Upper lobe of left lung (tissue), 6 donors: ENCODE measurements around the gene PRELP. TPM values are rescaled to one million over a fixed set of nuclear protein-coding genes. Genes with fewer than 3 reads are reported as not detected.

ENCODE experiments used
- ATAC-seq, 2 donors: fragments of 200-7000 bp; cut with Tn5 transposase; one replicate each; pipeline ENCODE4 v1.9.1; 2022; ENCODE audit warnings: mild to moderate bottlenecking in 2 of 2, moderate library complexity in 2 of 2; ENCODE audit not compliant: low FRiP score in 2 of 2
- DNase-seq, 2 donors: peaks; one replicate each; pipeline ENCODE4 v3.0.0-alpha.2; 2019 to 2020
- H3K27ac ChIP-seq, 4 donors: fragments of 200-600 bp; sonication (generic); one replicate each; pipeline ENCODE4 v1.5.1; 2016 to 2019
- H3K27me3 ChIP-seq, 4 donors: fragments of 200-600 bp; sonication (generic); one replicate each; pipeline ENCODE4 v1.5.1; 2017 to 2019
- H3K36me3 ChIP-seq, 4 donors: fragments of 200-600 bp; sonication (generic); one replicate each; pipeline ENCODE4 v1.5.1; 2016 to 2019
- H3K4me1 ChIP-seq, 4 donors: fragments of 200-600 bp; sonication (generic); one replicate each; pipeline ENCODE4 v1.5.1; 2018 to 2019
- H3K4me3 ChIP-seq, 4 donors: fragments of 200-600 bp; sonication (generic); one replicate each; pipeline ENCODE4 v1.5.1; 2017 to 2019; ENCODE audit warnings: mild to moderate bottlenecking in 2 of 4, moderate library complexity in 1 of 4
- H3K9me3 ChIP-seq, 4 donors: fragments of 200-600 bp; sonication (generic); one replicate each; pipeline ENCODE4 v1.5.1; 2018 to 2019
- EP300 ChIP-seq, 4 donors: sonication (generic); formaldehyde crosslinking; IDR thresholded peaks; one replicate each; pipeline ENCODE4 v1.5.1; 2017; ENCODE audit warnings: antibody characterized with exemption in 4 of 4, control low read depth in 2 of 4
- POLR2A ChIP-seq, 4 donors: fragments of 450-650 bp; IDR thresholded peaks; one replicate each; pipeline ENCODE4 v1.5.1; 2016 to 2017; ENCODE audit warnings: antibody characterized with exemption in 4 of 4, mild to moderate bottlenecking in 2 of 4
- POLR2AphosphoS5 ChIP-seq, 2 donors: sonication (generic); formaldehyde crosslinking; IDR thresholded peaks; one replicate each; pipeline ENCODE4 v1.5.1; 2017; ENCODE audit warnings: antibody characterized with exemption in 2 of 2
- WGBS, 2 donors: methylation state at CpG; one replicate each; pipeline ENCODE4 v1.1.5; 2017 to 2018; 5-methylcytosine and 5-hydroxymethylcytosine counted together
- total RNA-seq, 6 donors: library from RNA; depleted of rRNA in 4 of 6; stranded (reverse); fragments of >200 nt in 4 of 6; gene quantifications; one replicate each; pipeline versions ENCODE4 v1.1.0 to v1.2.1, GENCODE V29; 2016 to 2021
- TF ChIP-seq, protein P1 (sequence below), 6 experiments: fragments of 450-650 bp in 4 of 6; fragments of 200-600 bp in 2 of 6; sonication (generic) in 2 of 6; IDR thresholded peaks; one replicate each; pipeline ENCODE4 v1.5.1; 2016 to 2019; ENCODE audit warnings: antibody characterized with exemption in 6 of 6
- donor health status: DM: no; HTN: no; CAD: no; lungs with moderate emphysema.
- donor health status: DM: no; HTN: yes; CAD: no; lungs with severe emphysema.

Gene PRELP
- total RNA-seq, 6 donors from 2014 or later, result 30.4 to 104 (median 47.3) TPM

DNA sequence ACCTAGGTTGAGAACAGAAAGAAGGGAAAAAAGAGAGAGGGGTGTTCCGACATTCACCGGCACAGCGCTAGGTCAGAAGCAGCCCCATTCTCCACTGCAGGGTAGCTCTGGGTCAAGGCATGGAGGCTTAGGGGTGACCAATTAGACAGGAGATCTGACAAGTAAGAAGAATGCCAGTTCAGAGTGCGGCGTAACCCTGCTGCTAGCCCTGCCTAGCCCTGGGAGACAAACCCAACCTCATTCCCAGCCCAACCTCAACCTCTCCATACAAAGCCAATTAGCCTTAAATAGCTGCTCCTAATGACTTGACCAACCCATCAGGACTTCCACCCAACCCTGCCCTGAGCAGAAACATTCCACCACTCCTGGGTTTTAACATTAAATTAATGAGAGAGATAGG, 3.4 kb downstream of the PRELP start:
- H3K4me3 ChIP-seq, result peak overlapping the region in 3 of 4 donors; percentile 32 to 47 (median 42)
- H3K27ac ChIP-seq, result peak overlapping the region in 3 of 4 donors; percentile 70 to 78 (median 77)
- H3K4me1 ChIP-seq, result peaks cover 7 to 17% (median 12%) of the 10 kb centered on the region in 4 donors
- DNase-seq (no peak), ATAC-seq (no peak)
- peaks cover 0 to 3% (median 0%) of the 10 kb centered on the region in 4 donors for H3K36me3 ChIP-seq
- H3K27me3 ChIP-seq, result no peaks in the 10 kb centered on the region
- TF ChIP-seq POLR2A (IDR thresholded peaks at IDR 0.05), result no peak
- TF ChIP-seq EP300 (IDR thresholded peaks at IDR 0.05), result no peak
- no peak for TF ChIP-seq POLR2AphosphoS5 (IDR thresholded peaks at IDR 0.05)
- TF ChIP-seq, protein P1, sequence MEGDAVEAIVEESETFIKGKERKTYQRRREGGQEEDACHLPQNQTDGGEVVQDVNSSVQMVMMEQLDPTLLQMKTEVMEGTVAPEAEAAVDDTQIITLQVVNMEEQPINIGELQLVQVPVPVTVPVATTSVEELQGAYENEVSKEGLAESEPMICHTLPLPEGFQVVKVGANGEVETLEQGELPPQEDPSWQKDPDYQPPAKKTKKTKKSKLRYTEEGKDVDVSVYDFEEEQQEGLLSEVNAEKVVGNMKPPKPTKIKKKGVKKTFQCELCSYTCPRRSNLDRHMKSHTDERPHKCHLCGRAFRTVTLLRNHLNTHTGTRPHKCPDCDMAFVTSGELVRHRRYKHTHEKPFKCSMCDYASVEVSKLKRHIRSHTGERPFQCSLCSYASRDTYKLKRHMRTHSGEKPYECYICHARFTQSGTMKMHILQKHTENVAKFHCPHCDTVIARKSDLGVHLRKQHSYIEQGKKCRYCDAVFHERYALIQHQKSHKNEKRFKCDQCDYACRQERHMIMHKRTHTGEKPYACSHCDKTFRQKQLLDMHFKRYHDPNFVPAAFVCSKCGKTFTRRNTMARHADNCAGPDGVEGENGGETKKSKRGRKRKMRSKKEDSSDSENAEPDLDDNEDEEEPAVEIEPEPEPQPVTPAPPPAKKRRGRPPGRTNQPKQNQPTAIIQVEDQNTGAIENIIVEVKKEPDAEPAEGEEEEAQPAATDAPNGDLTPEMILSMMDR (IDR thresholded peaks at IDR 0.05), result no peak
- WGBS, 2 donors, result 89 to 91% methylated on average over 5 of the region's 5 CpGs
- H3K9me3 ChIP-seq, result no peaks in the 10 kb centered on the region

DNA sequence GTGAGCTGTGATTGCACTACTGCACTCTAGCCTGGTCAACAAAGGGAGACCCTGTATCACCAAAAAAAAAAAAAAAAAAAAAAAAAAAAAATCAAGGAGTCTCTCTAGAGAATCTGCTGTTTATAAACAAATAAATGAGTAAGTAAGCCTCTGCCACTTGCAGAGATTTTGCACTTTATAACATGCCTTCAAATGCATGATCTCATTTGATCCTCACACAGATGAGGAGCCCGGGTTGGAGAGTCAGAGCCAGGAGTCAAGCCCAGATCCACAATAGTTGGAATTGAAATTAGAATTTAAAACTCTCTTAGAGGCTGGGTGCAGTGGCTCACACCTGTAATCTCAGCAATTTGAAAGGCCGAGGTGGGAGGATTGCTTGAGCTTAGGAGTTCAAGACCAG, 4.0 kb downstream of the PRELP start:
- Histone ChIP-seq H3K27me3 (no peaks in the 10 kb centered on the region), H3K4me3 (peak overlapping the region in 3 of 4 donors; percentile 11 to 47 (median 25)), H3K36me3 (peaks cover 0 to 6% (median 0%) of the 10 kb centered on the region in 4 donors), H3K9me3 (no peaks in the 10 kb centered on the region), H3K4me1 (peaks cover 7 to 17% (median 12%) of the 10 kb centered on the region in 4 donors), H3K27ac (peak overlapping the region in 3 of 4 donors; percentile 65 to 78 (median 76))
- no peak for TF ChIP-seq POLR2A (IDR thresholded peaks at IDR 0.05)
- DNase-seq, result no peak
- 83 to 89% methylated on average over 2 of the region's 2 CpGs for WGBS, 2 donors
- no peak for ATAC-seq

DNA sequence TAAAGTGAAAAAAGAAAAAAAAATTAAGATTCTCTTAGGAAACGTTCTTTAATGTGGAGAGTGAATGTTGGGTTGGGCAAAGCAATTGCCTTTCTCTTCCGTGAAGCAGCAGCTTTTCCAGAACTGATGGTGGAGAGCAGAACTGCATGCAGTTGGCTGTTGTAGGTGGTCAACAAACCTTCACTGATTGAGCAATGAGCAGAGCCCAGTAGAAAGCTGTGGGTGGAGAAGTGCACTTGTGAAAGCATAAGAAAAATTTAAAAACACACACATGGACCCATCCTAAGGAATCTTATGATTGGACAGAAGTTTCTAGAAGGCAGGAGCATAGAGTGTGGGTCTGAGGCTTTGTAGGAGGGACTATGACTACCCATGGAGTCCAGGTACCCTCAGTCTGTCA, 4.5 kb downstream of the PRELP start:
- peak overlapping the region in 3 of 4 donors; percentile 11 to 47 (median 25) for H3K4me3 ChIP-seq
- DNase-seq, result no peak
- H3K4me1 ChIP-seq, result peaks cover 7 to 17% (median 12%) of the 10 kb centered on the region in 4 donors
- H3K9me3 ChIP-seq, result no peaks in the 10 kb centered on the region
- 36 to 54% methylated on average over 2 of the region's 2 CpGs for WGBS, 2 donors
- peak in 1 of 2 donors; percentile 59 for ATAC-seq
- H3K36me3 ChIP-seq, result peaks cover 0 to 6% (median 0%) of the 10 kb centered on the region in 4 donors
- peak overlapping the region; percentile 52 to 76 (median 61) for H3K27ac ChIP-seq
- TF ChIP-seq EP300 (IDR thresholded peaks at IDR 0.05), result no peak
- TF ChIP-seq, protein P1 (IDR thresholded peaks at IDR 0.05), result peak in 1 of 6 experiments; percentile 32
- no peaks in the 10 kb centered on the region for H3K27me3 ChIP-seq

DNA sequence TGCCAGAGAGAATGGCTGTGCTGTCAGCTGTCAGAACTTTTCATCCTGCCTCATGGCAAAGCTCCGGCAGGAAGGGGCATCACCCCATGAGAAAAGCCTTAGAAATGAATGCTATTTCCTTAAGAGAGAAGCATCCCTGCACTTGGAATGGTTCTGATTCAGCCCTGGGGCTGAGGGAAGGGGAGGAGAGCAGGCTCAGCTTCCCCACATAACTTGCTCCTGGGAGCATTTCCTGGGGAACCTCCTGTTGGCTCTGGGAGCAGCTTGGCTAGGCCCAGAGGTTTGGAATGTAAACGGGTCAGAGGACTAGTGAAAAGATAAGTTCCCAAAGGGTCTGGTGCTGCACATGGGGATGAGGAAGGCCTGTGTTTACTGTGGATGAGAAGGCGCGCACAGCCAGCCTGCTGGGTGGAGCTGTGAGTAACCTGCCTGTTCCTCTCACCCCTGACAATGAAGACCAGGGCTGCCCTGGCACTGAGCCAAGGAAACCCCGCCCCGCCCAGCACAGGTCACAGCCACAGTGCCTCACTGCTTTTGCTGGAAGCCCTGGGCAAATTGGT, 5.0 kb downstream of the PRELP start:
- peak overlapping the region; percentile 52 to 76 (median 61) for H3K27ac ChIP-seq
- no peak for TF ChIP-seq POLR2A (IDR thresholded peaks at IDR 0.05)
- TF ChIP-seq, protein P1 (IDR thresholded peaks at IDR 0.05), result no peak
- TF ChIP-seq EP300 (IDR thresholded peaks at IDR 0.05), result no peak
- TF ChIP-seq POLR2AphosphoS5 (IDR thresholded peaks at IDR 0.05), result no peak
- 23 to 25% methylated on average over 4 to 6 of the region's 6 CpGs for WGBS, 2 donors

DNA sequence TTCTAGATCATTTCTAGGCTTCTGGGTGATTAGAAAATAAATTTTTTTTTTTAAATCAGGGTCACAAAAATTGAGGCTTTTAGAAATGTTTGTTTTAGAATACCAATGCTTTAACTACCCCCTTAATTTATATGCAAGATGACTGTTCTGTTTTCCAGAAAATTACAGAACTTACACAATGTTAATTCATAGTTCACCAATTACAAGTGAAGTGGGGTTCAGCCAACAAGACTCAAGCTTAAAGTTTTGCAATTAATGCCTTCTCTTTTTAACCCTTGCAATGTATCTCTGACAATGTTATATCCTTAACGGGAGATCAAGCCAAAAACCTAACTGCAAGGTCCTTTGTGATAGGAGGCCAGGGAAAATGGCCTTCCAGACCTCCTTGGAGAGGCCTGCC, 5.6 kb downstream of the PRELP start:
- peak overlapping the region in 3 of 4 donors; percentile 52 to 76 (median 65) for H3K27ac ChIP-seq
- 53 to 54% methylated on average over 1 of the region's 1 CpG for WGBS, 2 donors

More for the DNA sequence above, 5.0 kb downstream of the PRELP start:
- H3K4me3 ChIP-seq, result peak overlapping the region in 3 of 4 donors; percentile 11 to 47 (median 25)
- H3K27me3 ChIP-seq, result no peaks in the 10 kb centered on the region
- ATAC-seq, result peak; percentile 39 to 67
- H3K9me3 ChIP-seq, result no peaks in the 10 kb centered on the region
- H3K36me3 ChIP-seq, result peaks cover 0 to 6% (median 0%) of the 10 kb centered on the region in 4 donors
- peak; percentile 71 to 86 for DNase-seq
- H3K4me1 ChIP-seq, result peaks cover 7 to 17% (median 12%) of the 10 kb centered on the region in 4 donors

More for the DNA sequence above, 5.6 kb downstream of the PRELP start:
- peak overlapping the region in 2 of 4 donors; percentile 25 to 47 for H3K4me3 ChIP-seq
- DNase-seq, result no peak
- peaks cover 0 to 6% (median 0%) of the 10 kb centered on the region in 4 donors for H3K36me3 ChIP-seq
- ATAC-seq, result no peak
- H3K9me3 ChIP-seq, result no peaks in the 10 kb centered on the region
- peaks cover 7 to 17% (median 12%) of the 10 kb centered on the region in 4 donors for H3K4me1 ChIP-seq
- TF ChIP-seq, protein P1 (IDR thresholded peaks at IDR 0.05), result no peak
- no peak for TF ChIP-seq POLR2AphosphoS5 (IDR thresholded peaks at IDR 0.05)
- no peaks in the 10 kb centered on the region for H3K27me3 ChIP-seq
